ENCODE results near the gene AFAP1L2. TPM values are rescaled to one million over a fixed set of nuclear protein-coding genes. Genes with fewer than 3 reads are reported as not detected.
A peak's percentile ranks its signal among the peaks of the same experiment; 100 is the strongest.

AFAP1L2 gene
- total RNA-seq, 1 experiment from 2014 or later, result 18.1 TPM

GRCh38 chr10:114313866-114314265 is 90.4 kb downstream of the AFAP1L2 start:
- no peak for DNase-seq (ENCODE audit: low spot score)

DNA sequence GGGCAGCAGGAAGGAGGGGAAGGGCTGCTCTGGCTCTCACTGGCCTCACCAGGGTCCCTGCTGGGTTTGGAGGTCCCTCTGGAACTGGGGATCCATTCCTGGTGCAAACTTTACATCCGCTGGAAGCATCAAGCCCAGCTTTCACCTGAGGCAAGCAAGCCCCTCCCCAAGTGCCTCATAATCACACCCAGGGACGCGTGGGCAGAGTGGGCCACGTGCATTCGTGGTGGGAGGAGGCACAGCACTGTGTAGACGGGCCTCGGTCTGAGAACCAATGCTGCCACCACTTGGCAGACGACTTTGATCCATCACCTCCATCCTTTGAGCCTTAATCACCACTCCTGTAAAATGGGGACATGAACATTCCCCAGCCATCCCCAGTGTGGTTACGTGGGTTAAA is 91.2 kb downstream of the AFAP1L2 start:
- no peak for DNase-seq (ENCODE audit: low spot score)

DNA sequence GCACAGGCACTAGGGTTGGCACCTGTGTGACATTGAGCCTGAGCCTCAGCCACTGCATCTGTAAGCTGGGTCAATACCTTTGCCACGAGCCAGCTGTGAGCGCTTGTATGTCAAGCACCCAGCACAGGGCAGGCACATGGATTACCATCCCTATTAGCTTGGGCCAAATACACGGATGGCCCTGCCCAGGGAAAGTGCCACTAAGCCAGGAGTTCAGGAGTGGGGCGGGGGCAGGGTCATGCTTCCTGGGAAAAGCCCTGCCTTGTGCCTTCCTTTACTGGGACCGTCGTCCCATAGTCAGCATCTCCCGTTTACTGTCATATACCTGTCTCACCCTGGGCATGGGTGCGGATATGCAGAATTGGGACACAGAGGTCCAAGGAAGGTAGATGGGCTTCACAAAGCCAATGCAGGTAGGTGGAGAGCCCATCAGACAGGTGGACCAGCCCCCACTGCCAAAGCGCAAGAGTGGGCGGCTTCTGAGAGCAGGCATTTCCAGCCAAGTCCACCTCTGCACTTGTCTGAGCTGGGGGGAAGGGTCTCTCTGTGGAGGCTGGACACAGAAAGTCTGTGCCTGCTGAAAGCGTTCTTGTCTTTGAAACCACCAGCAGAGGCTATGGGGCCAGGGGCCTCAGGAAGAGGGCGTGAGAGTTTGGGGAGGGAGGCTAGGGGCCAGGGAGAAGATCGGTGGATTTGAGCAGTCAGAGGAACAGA is 92.6 kb downstream of the AFAP1L2 start:
- DNase-seq (ENCODE audit: low spot score), result no peak

DNA sequence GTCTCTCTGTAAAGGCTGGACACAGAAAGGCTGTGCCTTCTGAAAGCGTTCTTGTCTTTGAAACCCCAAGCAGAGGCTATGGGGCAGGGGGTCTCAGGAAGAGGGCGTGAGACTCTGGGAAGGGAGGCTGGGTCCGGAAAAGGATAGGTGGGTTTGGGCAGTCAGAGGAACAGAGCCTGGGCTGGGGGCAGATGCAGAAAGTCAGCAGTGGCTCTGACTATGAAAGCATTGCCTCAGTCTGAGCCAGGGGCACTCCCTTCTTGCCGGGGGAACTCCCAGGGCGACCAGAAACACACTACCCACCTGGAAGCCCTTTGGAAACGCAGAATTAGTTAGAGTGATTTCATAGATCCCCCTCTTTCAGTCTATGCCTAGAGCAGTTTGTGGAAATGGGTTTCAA is 93.3 kb downstream of the AFAP1L2 start:
- DNase-seq (ENCODE audit: low spot score), result no peak

DNA sequence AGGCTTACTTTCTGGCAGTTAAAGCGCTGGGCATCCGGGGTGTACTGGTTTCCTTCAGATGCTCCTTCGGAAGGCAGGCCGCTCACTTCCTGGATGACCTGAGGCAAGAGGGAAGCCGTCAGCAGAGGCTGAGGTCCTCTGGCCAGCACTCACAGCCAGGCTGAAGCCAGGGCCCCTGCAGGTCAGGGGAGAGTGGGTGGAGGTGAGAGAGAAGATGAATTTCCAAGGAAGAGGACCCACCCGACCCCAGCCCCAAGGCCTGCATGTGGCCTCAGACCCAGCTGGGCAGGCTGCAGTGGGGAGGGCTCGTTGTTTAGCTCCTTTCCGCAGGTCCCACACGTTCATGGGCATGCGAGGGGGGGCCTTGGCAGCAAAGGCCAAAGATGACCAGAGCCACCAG is 94.0 kb downstream of the AFAP1L2 start:
- no peak for DNase-seq (ENCODE audit: low spot score)

- DNase-seq (ENCODE audit: low spot score), result no peak
These were observed 95.0 kb downstream of the AFAP1L2 start for GRCh38 chr10:114309364-114309651.

DNA sequence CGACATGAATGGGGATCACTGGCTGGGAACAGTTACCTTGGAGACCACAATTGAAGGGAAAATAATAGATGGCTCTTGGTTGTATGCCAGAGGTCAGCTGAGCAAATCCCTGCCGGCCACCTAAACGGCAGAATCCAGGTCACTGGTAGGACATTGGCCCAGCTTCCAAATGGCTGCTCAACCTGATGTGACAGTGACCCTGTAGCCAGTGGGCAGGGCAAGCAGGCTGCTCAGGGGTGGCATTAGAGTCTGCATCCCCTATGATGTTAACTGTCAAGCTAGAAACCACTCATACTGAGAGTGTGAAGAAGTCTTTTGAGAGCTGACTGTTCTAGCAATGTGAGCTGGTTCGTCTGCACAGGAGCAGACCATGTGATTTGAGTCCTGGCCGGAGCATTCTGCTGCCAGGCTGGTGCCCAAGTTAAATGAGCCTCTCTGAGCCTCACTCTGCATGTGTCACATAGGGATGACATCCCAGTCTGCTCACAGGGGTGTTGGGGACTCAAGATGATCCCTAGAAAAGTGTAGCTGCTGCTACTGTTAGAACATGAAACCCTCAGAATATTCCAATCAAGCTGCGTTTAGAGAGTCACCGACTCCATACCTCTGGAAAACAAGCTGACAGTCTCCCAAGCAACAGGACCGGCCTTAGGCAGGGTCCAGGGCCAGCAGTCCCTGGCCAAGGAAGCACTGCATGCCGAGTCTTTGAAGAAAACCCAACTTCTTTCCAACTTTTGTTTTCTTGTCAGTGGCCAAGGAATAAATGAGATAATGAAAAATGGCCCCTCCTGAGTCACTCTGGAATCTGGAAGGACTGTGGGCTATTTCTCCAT is 95.6 kb downstream of the AFAP1L2 start:
- no peak for DNase-seq (ENCODE audit: low spot score)

- no peak for DNase-seq (ENCODE audit: low spot score)
These were observed 96.6 kb downstream of the AFAP1L2 start for GRCh38 chr10:114307731-114308130.

DNA sequence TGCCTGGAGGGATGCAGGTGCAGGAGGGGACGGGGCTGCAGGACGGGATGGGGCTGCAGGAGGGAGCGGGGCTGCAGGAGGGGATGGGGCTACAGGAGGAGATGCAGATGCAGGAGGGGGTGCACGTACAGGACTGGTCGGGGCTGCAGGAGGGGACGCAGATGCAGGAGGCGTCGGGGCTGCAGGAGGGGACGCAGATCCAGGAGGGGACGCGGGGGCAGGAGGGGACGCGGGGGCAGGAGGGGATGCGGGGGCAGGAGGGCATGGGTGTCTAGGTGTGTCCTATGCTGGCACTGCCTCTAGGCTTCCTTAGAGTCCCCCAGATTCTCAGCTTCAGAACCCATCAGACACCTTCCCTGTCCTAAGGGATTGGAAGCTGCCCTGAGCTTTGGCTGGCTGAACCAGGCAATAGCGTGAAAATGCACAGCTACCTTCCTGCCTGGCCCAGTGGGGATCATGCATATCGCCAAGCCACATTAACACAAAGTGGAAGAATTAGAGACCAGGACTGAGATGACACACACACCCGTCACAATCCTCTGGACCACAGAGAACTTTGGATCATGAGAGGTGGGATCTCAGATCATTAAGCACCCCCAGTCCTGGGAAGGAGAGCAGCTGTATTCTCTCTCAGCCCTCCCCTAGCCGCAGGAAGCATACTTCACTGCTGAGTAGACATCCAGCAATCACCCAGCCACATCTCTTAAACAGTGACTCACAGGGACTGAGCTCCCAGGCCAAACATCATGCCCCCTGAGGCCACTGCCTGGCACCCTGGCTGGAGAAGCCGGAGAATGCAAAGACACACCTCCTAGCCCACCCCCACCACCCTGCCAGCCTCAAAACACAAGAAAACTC is 98.0 kb downstream of the AFAP1L2 start:
- no peak for DNase-seq (ENCODE audit: low spot score)

GRCh38 chr10:114305521-114305925 is 98.8 kb downstream of the AFAP1L2 start:
- no peak for DNase-seq (ENCODE audit: low spot score)

DNA sequence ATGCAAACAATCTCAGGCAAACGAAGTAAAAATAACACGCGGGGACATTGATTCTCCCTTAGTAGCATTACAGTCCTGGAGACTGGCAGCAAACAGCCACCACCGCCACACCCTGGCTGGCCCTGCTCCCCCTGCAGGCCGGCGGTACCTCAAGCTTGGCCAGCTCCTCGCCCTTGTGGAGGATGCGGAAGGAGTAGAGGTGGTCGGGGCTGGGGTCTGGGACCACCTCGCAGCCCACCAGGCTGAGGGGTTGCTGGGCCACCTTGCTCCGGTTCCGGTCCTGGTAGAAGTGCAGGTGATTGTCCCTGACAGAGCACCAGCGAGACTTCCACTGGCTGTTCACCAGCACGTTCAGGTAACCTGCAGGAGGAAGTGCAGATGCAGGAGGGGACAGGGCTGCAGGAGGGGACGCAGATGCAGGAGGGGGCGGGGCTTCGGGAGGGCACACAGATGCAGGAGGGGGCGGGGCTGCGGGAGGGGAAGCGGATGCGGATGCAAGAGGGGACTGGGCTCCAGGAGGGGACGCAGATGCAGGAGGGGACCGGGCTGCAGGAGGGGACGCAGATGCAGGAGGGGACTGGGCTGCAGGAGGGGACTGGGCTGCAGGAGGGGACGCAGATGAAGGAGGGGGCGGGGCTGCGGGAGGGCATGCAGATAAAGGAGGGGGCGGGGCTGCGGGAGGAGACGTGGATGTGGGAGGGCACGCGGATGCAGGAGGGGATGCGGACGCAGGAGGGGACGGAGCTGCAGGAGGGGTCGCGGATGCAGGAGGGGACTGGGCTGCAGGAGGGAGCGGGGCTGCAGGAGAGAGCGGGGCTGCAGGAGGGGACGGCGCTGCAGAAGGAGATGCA is 99.5 kb downstream of the AFAP1L2 start:
- DNase-seq (ENCODE audit: low spot score), result no peak

DNA sequence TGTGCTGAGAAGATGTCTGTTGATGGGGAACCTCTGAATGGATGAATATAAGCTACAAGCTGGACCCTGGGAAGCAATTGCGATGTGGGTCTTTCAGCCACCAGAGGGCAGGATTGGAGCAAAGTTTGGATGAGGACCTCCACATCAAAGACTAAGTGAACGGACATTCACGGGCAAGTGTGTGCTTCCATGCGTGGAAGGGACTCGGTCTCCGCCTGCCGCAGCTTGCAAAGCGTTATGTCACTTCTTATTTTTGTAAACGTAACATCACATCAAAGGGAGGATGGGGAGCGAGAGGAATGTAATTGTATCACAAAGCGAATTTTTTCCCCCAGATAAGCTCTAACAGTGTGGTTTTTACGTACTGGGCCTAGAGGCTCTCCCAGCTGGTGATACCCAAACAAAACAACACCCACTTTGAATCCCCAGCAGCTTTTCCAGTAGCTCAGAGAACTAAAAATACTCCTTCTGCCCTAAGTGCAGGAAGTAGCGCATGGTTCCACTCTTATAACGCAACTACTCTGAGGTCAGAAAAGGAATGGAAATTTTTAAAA is 100.2 kb downstream of the AFAP1L2 start:
- DNase-seq (ENCODE audit: low spot score), result peak; percentile 90

DNA sequence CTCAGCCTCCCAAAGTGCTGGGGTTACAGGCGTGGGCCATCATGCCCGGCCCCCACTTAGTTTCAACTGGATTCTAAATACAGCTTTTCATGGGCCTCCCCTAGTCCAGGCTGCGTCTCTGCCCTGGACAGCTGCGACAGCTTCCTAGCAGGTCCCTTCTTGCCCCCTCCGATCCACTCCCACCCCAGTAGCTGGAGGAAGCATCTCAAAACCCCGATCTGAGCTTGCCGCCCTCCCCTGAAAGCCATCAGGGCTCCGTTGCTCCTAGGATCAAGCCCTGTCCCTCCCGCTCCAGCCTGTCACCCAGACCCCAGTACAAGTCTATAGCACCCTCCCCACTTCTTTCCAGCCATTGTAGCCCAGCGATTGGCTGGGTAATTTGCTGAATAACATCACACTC is 100.7 kb downstream of the AFAP1L2 start:
- DNase-seq (ENCODE audit: low spot score), result no peak

DNA sequence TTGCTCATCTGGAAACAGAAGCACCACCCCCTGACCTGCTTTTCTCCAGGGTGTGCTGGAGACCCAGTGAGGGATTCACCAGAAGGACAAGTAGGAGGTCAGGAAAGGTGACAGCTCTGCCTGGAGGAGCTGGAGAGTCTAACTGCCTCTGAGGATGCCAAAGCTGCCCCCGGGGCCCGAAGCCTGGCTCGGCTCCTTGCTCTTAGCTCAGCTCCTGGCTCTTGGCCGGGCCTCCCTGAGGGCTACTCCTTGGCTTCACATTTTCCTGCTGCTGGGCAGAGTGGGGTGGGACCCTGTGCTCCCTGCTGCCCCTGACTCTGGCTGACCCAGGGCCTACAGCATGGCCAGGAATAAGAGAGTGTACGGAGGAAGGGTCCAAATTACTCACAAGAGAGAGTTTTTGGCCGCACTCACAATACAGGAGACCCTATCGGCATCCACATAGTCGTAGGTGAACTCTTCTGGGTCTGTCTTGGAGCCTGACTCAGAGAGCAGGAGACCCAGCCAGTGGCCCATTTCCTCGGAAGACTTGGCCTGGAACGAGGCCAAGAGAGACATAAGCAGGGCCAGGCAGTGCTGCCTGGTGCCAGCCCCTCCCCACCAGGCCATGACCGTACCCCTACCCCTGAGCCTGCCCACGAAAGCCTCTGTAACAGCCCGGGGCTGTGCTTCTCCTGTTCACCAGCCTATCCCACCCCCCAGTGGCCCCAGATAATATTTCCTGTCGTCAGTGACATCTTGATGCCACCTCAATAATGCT is 102.2 kb downstream of the AFAP1L2 start:
- DNase-seq (ENCODE audit: low spot score), result no peak

DNA sequence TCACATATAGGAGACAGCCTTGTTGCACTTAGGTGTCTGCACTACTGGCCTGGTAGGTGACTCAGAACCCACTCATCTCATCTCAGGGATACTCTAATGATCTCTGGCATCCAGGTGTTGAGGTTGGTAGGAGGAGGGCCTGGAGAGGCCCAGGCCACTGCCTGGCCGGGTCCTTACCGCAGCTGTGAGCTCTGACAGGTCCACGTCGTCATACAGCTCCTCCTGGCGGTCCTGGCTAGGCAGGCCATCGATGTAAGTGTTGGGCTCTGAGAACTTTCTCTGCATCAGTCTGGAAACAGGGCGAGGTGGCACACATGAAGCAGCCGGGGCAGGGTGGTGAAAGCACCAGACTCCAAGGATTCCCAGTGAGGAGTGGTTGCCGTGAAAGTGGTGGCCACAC is 103.1 kb downstream of the AFAP1L2 start:
- no peak for DNase-seq (ENCODE audit: low spot score)

- DNase-seq (ENCODE audit: low spot score), result no peak
These were observed 104.2 kb downstream of the AFAP1L2 start for GRCh38 chr10:114300036-114300645.

DNA sequence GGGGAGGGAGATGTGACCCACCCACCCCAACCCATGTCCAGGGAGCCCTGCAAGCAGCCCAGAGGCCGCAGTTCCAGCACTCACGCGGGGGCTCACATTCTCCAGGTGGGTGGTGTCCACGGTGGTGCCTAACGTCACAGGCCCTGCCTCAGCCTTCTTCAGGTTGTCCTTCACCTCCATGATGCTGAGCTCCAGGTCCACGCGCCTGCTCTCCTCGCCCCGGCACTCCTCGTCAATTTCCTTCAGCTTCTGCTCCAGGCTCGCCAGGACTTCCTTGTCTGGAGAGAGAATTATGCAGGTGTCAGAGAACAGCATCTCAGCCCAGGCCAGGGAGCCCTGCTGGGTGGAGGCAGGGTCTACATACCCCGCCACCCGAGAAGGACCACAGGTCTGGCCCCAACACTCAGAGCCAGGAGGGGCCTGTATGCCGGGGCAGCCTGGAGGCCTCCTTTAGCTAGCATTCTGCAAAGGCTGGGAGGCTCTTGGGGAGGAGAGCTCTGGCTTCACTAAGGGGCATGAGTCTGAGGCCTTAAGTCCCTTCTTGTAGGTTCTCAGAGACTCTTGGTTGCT is 107.1 kb downstream of the AFAP1L2 start:
- no peak for DNase-seq (ENCODE audit: low spot score)

GRCh38 chr10:114295393-114295792 is 108.9 kb downstream of the AFAP1L2 start:
- no peak for DNase-seq (ENCODE audit: low spot score)

GRCh38 chr10:114294549-114294948 is 109.8 kb downstream of the AFAP1L2 start:
- no peak for DNase-seq (ENCODE audit: low spot score)

GRCh38 chr10:114293075-114293474 is 111.2 kb downstream of the AFAP1L2 start:
- DNase-seq (ENCODE audit: low spot score), result no peak
